ENCODE data around the gene QKI.

DNA sequence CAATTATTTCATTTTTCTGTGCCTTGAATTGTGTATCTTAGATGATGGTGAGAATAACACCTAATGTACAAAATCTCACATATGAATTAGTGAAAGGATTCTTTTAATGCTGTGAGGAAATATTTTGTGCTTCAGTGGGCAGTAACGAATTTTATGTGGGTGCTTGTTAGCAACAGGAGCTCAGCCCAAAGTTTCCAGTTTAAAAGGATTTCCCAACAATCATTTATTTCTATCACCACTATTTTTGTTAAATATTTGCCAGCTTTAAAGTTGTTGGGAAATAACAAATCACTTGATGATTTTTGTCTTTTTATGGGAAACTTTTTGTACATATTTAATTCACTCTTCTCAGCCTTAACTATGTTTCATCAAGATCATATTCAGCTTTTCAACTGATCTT, 111.8 kb downstream of the QKI start:
- TF ChIP-seq, protein P1, sequence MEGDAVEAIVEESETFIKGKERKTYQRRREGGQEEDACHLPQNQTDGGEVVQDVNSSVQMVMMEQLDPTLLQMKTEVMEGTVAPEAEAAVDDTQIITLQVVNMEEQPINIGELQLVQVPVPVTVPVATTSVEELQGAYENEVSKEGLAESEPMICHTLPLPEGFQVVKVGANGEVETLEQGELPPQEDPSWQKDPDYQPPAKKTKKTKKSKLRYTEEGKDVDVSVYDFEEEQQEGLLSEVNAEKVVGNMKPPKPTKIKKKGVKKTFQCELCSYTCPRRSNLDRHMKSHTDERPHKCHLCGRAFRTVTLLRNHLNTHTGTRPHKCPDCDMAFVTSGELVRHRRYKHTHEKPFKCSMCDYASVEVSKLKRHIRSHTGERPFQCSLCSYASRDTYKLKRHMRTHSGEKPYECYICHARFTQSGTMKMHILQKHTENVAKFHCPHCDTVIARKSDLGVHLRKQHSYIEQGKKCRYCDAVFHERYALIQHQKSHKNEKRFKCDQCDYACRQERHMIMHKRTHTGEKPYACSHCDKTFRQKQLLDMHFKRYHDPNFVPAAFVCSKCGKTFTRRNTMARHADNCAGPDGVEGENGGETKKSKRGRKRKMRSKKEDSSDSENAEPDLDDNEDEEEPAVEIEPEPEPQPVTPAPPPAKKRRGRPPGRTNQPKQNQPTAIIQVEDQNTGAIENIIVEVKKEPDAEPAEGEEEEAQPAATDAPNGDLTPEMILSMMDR (IDR thresholded peaks at IDR 0.05; ENCODE audit: low read length): no peak
- TF ChIP-seq EZH2 (optimal IDR thresholded peaks at IDR 0.05; ENCODE audit: low read depth, low read length): no peak

Data from MM.1S (cell line).